Peyer's patch (tissue), 4 donors: ENCODE measurements around the gene CLTCL1.

Source experiments
- POLR2A ChIP-seq, 2 donors: fragments of 450-650 bp; IDR thresholded peaks; one replicate each; pipeline ENCODE4 v1.5.1; 2017; ENCODE audit warnings: antibody characterized with exemption in 2 of 2, mild to moderate bottlenecking in 2 of 2, moderate library complexity in 2 of 2
- TF ChIP-seq, protein P1 (sequence below), 6 experiments: fragments of 450-650 bp in 4 of 6; fragments of 200-600 bp in 2 of 6; sonication (generic) in 1 of 6; IDR thresholded peaks; one replicate each; pipeline ENCODE4 v1.5.1; 2017 to 2019; ENCODE audit warnings: antibody characterized with exemption in 6 of 6, mild to moderate bottlenecking in 3 of 6, moderate library complexity in 1 of 6

DNA sequence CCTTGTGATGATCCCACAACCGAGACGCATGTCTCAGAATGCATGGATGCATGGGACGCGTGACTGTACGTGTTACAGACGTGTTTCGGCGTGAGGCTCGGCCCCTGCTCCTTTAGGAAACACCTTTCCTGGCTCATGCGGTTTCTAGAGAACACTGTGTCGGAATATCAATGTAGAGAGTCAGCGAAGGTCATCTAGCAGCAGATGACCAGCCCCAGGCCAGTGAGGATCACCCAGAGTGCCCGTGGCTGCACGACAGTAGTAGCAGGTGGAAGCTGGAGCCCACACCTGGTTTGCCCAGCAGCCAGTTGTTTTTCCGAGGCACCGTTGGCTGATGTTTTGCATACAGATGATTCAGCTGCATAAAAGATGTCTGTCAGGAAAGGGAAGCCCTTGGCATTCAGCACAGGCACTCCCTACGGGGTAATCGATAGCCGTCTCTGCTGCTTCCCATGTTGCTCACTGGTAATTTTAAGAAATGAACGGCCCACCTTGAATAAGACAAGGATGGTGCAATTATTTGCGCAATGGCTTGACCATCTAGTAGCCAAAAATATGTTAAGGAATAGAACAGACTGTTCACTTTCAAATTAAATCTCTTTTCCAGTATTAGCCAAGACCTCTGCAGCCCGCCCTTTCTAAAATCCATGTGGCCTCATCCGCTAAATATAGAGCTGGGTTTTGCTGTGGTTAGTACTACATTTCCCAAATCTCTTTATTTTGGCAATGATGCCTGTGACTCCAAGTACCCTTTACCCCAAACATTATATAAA lies 1.1 kb upstream of the CLTCL1 start:
- TF ChIP-seq, protein P1, sequence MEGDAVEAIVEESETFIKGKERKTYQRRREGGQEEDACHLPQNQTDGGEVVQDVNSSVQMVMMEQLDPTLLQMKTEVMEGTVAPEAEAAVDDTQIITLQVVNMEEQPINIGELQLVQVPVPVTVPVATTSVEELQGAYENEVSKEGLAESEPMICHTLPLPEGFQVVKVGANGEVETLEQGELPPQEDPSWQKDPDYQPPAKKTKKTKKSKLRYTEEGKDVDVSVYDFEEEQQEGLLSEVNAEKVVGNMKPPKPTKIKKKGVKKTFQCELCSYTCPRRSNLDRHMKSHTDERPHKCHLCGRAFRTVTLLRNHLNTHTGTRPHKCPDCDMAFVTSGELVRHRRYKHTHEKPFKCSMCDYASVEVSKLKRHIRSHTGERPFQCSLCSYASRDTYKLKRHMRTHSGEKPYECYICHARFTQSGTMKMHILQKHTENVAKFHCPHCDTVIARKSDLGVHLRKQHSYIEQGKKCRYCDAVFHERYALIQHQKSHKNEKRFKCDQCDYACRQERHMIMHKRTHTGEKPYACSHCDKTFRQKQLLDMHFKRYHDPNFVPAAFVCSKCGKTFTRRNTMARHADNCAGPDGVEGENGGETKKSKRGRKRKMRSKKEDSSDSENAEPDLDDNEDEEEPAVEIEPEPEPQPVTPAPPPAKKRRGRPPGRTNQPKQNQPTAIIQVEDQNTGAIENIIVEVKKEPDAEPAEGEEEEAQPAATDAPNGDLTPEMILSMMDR (IDR thresholded peaks at IDR 0.05) = no peak
- TF ChIP-seq POLR2A (IDR thresholded peaks at IDR 0.05) = no peak
